HCT116 (cell line): Measurements from ENCODE around the gene UBR3. TPM values are rescaled to one million over a fixed set of nuclear protein-coding genes. Genes with fewer than 3 reads are reported as not detected.

Experiments used
- ATAC-seq: fragments of 200-7000 bp; cut with Tn5 transposase; 2 replicates; pipeline ENCODE4 v1.9.1; 2020; ENCODE audit warnings: mild to moderate bottlenecking, moderate library complexity
- BruUV-seq: library from RNA; stranded (reverse); fragments of 400-500 nt; replicated peaks from 2 replicates; lab custom pipeline; 2021; lab: Mats Ljungman, UMichigan
- CTCF ChIA-PET: fragments of 300-600 bp; sonication (Branson Sonifier 250); formaldehyde crosslinking; loops from one replicate; lab custom pipeline; 2021; ENCODE audit warnings: antibody characterized with exemption; lab: Charles Lee
- POLR2A ChIA-PET: fragments of 300-600, 350-600 bp; sonication (Branson Sonifier 250); formaldehyde crosslinking; loops from one replicate; lab custom pipeline; 2021; ENCODE audit warnings: antibody characterized with exemption; lab: Charles Lee
- RAD21 ChIA-PET, 2 experiments: fragments of 300-600 bp; sonication (Branson Sonifier 250); formaldehyde crosslinking; loops; one replicate each; lab custom pipeline; 2023; ENCODE audit warnings: low total read pairs in 2 of 2; ENCODE audit not compliant: uncharacterized antibody in 2 of 2, unreplicated experiment in 2 of 2, low non-redundant PET in 1 of 2; lab: Charles Lee
- DNase-seq: peaks from one replicate; pipeline ENCODE4 v3.0.0-alpha.2; 2010; ENCODE audit warnings: low read depth, low spot score
- H2AFZ ChIP-seq: fragments of 200-600 bp; shearing (Covaris generic), sonication (generic); 2 replicates; pipeline ENCODE4 v1.6.1; 2017; ENCODE audit warnings: low read depth, mixed run types, mixed read lengths, antibody characterized with exemption, low read length; ENCODE audit not compliant: poor library complexity, severe bottlenecking
- H3K27ac ChIP-seq: 2 replicates; pipeline ENCODE4 v1.5.1; 2012; ENCODE audit warnings: low read depth, low read length
- H3K27me3 ChIP-seq: fragments of 200-600 bp; sonication (generic); 2 replicates; pipeline ENCODE4 v1.6.1; 2016; ENCODE audit warnings: mixed run types, low read length, mixed read lengths; ENCODE audit not compliant: insufficient read depth
- H3K36me3 ChIP-seq, 2 experiments: fragments of 200-500 bp in 1 of 2; fragments of 200-600 bp in 1 of 2; sonication (Bioruptor generic) in 1 of 2; sonication (generic) in 1 of 2; 2 replicates each; pipeline versions ENCODE4 v1.5.1 to v1.6.1; 2014 to 2016; ENCODE audit warnings: low read length in 2 of 2, inconsistent platforms in 1 of 2, mixed read lengths in 1 of 2, mixed run types in 1 of 2; ENCODE audit not compliant: insufficient read depth in 2 of 2, control insufficient read depth in 1 of 2
- H3K4me1 ChIP-seq, 2 experiments: fragments of 200-600 bp in 1 of 2; sonication (generic) in 1 of 2; 2 replicates each; pipeline versions ENCODE4 v1.5.1 to v1.6.1; 2012 to 2017; ENCODE audit warnings: low read length in 2 of 2, inconsistent platforms in 1 of 2, mild to moderate bottlenecking in 1 of 2, mixed read lengths in 1 of 2, mixed run types in 1 of 2, moderate library complexity in 1 of 2; ENCODE audit not compliant: insufficient read depth in 2 of 2, control insufficient read depth in 1 of 2
- H3K4me2 ChIP-seq: fragments of 200-600 bp; sonication (generic); 2 replicates; pipeline ENCODE4 v1.6.1; 2017; ENCODE audit warnings: mixed run types, low read length, mixed read lengths
- H3K4me3 ChIP-seq, 2 experiments: fragments of 200-600 bp in 1 of 2; sonication (generic) in 1 of 2; replicated peaks in 1 of 2; 2 replicates each; pipeline ENCODE4 v1.5.1; 2011 to 2016; ENCODE audit warnings: low read length in 2 of 2, control low read depth in 1 of 2, low read depth in 1 of 2, mild to moderate bottlenecking in 1 of 2, mixed read lengths in 1 of 2, mixed run types in 1 of 2
- H3K79me2 ChIP-seq: fragments of 200-600 bp; sonication (generic); 2 replicates; pipeline ENCODE4 v1.6.1; 2017; ENCODE audit warnings: mild to moderate bottlenecking, mixed run types, low read length, moderate library complexity, mixed read lengths; ENCODE audit not compliant: insufficient read depth
- H3K9ac ChIP-seq: fragments of 200-600 bp; sonication (generic); 2 replicates; pipeline ENCODE4 v1.6.1; 2016; ENCODE audit warnings: low read length, mixed read lengths
- H3K9me2 ChIP-seq: fragments of 200-600 bp; sonication (generic), shearing (Covaris generic); 2 replicates; pipeline ENCODE4 v1.6.1; 2017; ENCODE audit warnings: mixed run types, mild to moderate bottlenecking, moderate library complexity; ENCODE audit not compliant: insufficient read depth
- H3K9me3 ChIP-seq, 2 experiments: fragments of 200-500 bp in 1 of 2; fragments of 200-600 bp in 1 of 2; sonication (Bioruptor generic) in 1 of 2; sonication (generic) in 1 of 2; 2 replicates each; pipeline ENCODE4 v1.6.1; 2014 to 2017; ENCODE audit warnings: low read length in 2 of 2, mixed read lengths in 2 of 2, inconsistent platforms in 1 of 2, low read depth in 1 of 2, mild to moderate bottlenecking in 1 of 2, mixed run types in 1 of 2, moderate library complexity in 1 of 2; ENCODE audit not compliant: control insufficient read depth in 1 of 2, insufficient read depth in 1 of 2
- H4K20me1 ChIP-seq: fragments of 200-600 bp; sonication (generic), shearing (Covaris generic); 2 replicates; pipeline ENCODE4 v1.6.1; 2017; ENCODE audit warnings: mixed run types, mild to moderate bottlenecking, moderate library complexity; ENCODE audit not compliant: insufficient read depth
- CBX3 ChIP-seq: IDR thresholded peaks from 2 replicates; pipeline ENCODE4 v1.6.1; 2012; ENCODE audit warnings: low read depth
- CEBPB ChIP-seq: IDR thresholded peaks from 2 replicates; pipeline ENCODE4 v1.6.1; 2012; ENCODE audit warnings: low read depth
- ELF1 ChIP-seq: IDR thresholded peaks from 2 replicates; pipeline ENCODE4 v1.6.1; 2012; ENCODE audit warnings: low read depth, borderline replicate concordance
- EZH2 ChIP-seq: fragments of 200-600 bp; sonication (generic); IDR thresholded peaks from 2 replicates; pipeline ENCODE4 v1.6.1; 2017; ENCODE audit warnings: antibody characterized with exemption, mixed run types
- EZH2phosphoT487 ChIP-seq: fragments of 200-600 bp; IDR thresholded peaks from 2 replicates; pipeline ENCODE4 v1.6.1; 2018; ENCODE audit warnings: antibody characterized with exemption, borderline replicate concordance
- JUND ChIP-seq: IDR thresholded peaks from 2 replicates; pipeline ENCODE4 v1.6.1; 2012
- POLR2A ChIP-seq: IDR thresholded peaks from 2 replicates; pipeline ENCODE4 v1.7.0; 2011; ENCODE audit warnings: borderline replicate concordance; ENCODE audit not compliant: insufficient read depth, insufficient read length; ENCODE audit errors: extremely low read depth
- SIN3A ChIP-seq: IDR thresholded peaks from 2 replicates; pipeline ENCODE4 v1.6.1; 2012; ENCODE audit warnings: low read depth
- SP1 ChIP-seq: IDR thresholded peaks from 2 replicates; pipeline ENCODE4 v1.6.1; 2012; ENCODE audit warnings: low read depth
- TCF7L2 ChIP-seq: IDR thresholded peaks from 2 replicates; pipeline ENCODE4 v1.7.0; 2011; ENCODE audit warnings: borderline replicate concordance, inconsistent platforms; ENCODE audit not compliant: insufficient read depth, insufficient read length; ENCODE audit errors: extremely low read depth
- YY1 ChIP-seq: IDR thresholded peaks from 2 replicates; pipeline ENCODE4 v1.6.1; 2011; ENCODE audit warnings: low read length, low read depth, moderate library complexity, mild to moderate bottlenecking; ENCODE audit not compliant: insufficient replicate concordance; ENCODE audit errors: extremely low read depth
- intact Hi-C: fragments of 100-400 bp; cut with micrococcal nuclease; formaldehyde crosslinking; loops from 2 replicates; pipeline ENCODE4 v1.10.0; 2022
- total RNA-seq: library from RNA; stranded (reverse); gene quantifications from one replicate; pipeline ENCODE4 v1.2.1, GENCODE V29; 2021; ENCODE audit not compliant: unreplicated experiment
- TF ChIP-seq, protein P1 (sequence below): IDR thresholded peaks from 2 replicates; pipeline ENCODE4 v1.6.1; 2012
- TF ChIP-seq, protein P2 (sequence below), 3 experiments: fragments of 200-600 bp in 1 of 3; sonication (generic) in 1 of 3; IDR thresholded peaks in 2 of 3; conservative IDR thresholded peaks in 1 of 3; 2 replicates each; pipeline ENCODE4 v1.5.1; 2012 to 2017; ENCODE audit warnings: low read depth in 2 of 3, low read length in 2 of 3, antibody characterized with exemption in 1 of 3, borderline replicate concordance in 1 of 3, control low read depth in 1 of 3, mild to moderate bottlenecking in 1 of 3, mixed read lengths in 1 of 3, mixed run types in 1 of 3, moderate library complexity in 1 of 3; ENCODE audit not compliant: insufficient read depth in 1 of 3
- TF ChIP-seq, protein P3 (sequence below): IDR thresholded peaks from 2 replicates; pipeline ENCODE4 v1.6.1; 2012; ENCODE audit warnings: low read depth

The UBR3 gene
- total RNA-seq, 1 experiment from 2014 or later, result 29.5 TPM

DNA sequence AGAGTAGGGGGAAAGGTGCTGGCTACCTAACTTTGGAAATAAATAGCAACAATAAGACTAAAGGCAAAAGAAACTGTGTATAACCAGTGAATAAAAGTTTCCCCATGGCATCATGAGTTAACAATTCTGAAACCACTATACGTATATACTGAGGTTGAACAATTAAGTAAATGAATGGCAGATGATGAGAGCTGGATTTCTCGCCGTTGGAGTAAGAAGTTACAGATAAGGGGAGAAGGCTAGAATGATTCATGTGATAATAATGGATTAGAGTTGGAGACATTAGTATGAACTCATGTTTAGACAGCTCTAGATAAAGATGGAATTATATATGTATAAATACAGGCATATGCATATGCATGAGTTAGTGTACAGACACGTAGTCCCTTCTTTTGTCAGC, 152.7 kb downstream of the UBR3 start:
- no peak overlapping the region for H2AFZ ChIP-seq
- no peak overlapping the region for H3K9ac ChIP-seq
- TF ChIP-seq SP1 (no peak), SIN3A (no peak), ELF1 (no peak), POLR2A (no peak), JUND (no peak), CEBPB (no peak), EZH2 (no peak), EZH2phosphoT487 (no peak), YY1 (no peak), TCF7L2 (no peak), CBX3 (no peak)
- TF ChIP-seq, protein P1, sequence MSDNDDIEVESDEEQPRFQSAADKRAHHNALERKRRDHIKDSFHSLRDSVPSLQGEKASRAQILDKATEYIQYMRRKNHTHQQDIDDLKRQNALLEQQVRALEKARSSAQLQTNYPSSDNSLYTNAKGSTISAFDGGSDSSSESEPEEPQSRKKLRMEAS, result no peak
- TF ChIP-seq, protein P2, sequence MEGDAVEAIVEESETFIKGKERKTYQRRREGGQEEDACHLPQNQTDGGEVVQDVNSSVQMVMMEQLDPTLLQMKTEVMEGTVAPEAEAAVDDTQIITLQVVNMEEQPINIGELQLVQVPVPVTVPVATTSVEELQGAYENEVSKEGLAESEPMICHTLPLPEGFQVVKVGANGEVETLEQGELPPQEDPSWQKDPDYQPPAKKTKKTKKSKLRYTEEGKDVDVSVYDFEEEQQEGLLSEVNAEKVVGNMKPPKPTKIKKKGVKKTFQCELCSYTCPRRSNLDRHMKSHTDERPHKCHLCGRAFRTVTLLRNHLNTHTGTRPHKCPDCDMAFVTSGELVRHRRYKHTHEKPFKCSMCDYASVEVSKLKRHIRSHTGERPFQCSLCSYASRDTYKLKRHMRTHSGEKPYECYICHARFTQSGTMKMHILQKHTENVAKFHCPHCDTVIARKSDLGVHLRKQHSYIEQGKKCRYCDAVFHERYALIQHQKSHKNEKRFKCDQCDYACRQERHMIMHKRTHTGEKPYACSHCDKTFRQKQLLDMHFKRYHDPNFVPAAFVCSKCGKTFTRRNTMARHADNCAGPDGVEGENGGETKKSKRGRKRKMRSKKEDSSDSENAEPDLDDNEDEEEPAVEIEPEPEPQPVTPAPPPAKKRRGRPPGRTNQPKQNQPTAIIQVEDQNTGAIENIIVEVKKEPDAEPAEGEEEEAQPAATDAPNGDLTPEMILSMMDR (IDR thresholded peaks at IDR 0.05 in 2 of 3, conservative IDR thresholded peaks at IDR 0.05 in 1 of 3; ENCODE audit: borderline replicate concordance in 1 of 3, insufficient read depth in 1 of 3, low read depth in 2 of 3, low read length in 2 of 3), result no peak
- TF ChIP-seq, protein P3, sequence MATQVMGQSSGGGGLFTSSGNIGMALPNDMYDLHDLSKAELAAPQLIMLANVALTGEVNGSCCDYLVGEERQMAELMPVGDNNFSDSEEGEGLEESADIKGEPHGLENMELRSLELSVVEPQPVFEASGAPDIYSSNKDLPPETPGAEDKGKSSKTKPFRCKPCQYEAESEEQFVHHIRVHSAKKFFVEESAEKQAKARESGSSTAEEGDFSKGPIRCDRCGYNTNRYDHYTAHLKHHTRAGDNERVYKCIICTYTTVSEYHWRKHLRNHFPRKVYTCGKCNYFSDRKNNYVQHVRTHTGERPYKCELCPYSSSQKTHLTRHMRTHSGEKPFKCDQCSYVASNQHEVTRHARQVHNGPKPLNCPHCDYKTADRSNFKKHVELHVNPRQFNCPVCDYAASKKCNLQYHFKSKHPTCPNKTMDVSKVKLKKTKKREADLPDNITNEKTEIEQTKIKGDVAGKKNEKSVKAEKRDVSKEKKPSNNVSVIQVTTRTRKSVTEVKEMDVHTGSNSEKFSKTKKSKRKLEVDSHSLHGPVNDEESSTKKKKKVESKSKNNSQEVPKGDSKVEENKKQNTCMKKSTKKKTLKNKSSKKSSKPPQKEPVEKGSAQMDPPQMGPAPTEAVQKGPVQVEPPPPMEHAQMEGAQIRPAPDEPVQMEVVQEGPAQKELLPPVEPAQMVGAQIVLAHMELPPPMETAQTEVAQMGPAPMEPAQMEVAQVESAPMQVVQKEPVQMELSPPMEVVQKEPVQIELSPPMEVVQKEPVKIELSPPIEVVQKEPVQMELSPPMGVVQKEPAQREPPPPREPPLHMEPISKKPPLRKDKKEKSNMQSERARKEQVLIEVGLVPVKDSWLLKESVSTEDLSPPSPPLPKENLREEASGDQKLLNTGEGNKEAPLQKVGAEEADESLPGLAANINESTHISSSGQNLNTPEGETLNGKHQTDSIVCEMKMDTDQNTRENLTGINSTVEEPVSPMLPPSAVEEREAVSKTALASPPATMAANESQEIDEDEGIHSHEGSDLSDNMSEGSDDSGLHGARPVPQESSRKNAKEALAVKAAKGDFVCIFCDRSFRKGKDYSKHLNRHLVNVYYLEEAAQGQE, result no peak
- no peaks in the 10 kb centered on the region for H3K9me2 ChIP-seq
- BruUV-seq, result no TSS peak
- ChIA-PET CTCF (no interaction called here), RAD21 (no interaction called here), POLR2A (no interaction called here)
- no peaks in the 10 kb centered on the region for H3K27me3 ChIP-seq
- H3K9me3 ChIP-seq, result no peaks in the 10 kb centered on the region; a peak in 2 of 4 replicates
- intact Hi-C loops, result no loop called here
- H3K4me1 ChIP-seq, result no peaks in the 10 kb centered on the region
- H3K36me3 ChIP-seq, result no peaks in the 10 kb centered on the region
- DNase-seq, result no peak
- H4K20me1 ChIP-seq, result no peaks in the 10 kb centered on the region
- ATAC-seq, result no peak
- no peak overlapping the region for H3K27ac ChIP-seq
- peaks cover 5% of the 10 kb centered on the region; the same call in 1 of the 2 replicates for H3K79me2 ChIP-seq
- no peak overlapping the region for H3K4me3 ChIP-seq
- H3K4me2 ChIP-seq, result no peak overlapping the region
